Medulla oblongata (tissue), 1 donor: ENCODE results near the gene OTUD3.

Source experiments
- DNase-seq: peaks from one replicate; pipeline ENCODE4 v3.0.0-alpha.2; 2015; ENCODE audit errors: extremely low spot score

The OTUD3 gene

DNA sequence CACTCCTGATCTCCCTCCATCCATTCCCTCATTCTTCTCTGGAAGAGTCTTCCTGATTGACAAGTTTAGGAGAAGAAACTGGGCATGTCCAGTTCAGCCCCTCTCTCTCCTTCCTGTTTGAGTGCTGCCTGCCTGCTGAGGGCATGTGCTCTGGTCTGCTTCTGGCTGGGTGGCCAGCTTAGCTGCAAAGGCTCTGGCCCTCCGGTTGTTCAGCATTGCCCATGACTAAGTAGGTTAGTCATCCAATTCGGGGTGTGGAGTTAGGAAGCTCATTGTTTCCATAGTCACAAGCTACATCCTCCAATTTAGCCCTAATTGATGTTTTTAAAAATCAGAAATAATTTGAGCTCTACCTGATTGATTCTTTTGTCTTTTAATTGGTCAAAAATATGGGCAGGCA is 66.8 kb downstream of the OTUD3 start:
- no peak for DNase-seq

DNA sequence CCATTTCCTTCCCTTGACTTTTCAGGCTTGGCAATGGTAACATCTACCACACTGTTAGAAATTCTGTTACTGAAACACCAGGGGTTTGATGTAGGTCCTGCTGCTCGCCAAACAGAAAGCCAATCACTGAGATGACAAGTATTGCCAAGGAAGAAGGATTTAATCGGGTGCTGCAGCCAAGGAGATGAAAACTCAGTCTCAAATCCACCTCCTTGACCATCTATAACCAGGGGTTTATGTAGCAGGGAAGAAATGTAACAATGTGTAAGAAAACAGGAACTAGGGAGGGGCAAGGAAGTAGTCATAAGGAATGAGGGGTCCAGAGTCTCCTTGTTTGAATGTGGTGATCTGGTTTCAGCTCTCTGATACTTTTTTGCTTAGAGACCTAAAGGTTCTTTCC is 71.9 kb downstream of the OTUD3 start:
- no peak for DNase-seq

DNA sequence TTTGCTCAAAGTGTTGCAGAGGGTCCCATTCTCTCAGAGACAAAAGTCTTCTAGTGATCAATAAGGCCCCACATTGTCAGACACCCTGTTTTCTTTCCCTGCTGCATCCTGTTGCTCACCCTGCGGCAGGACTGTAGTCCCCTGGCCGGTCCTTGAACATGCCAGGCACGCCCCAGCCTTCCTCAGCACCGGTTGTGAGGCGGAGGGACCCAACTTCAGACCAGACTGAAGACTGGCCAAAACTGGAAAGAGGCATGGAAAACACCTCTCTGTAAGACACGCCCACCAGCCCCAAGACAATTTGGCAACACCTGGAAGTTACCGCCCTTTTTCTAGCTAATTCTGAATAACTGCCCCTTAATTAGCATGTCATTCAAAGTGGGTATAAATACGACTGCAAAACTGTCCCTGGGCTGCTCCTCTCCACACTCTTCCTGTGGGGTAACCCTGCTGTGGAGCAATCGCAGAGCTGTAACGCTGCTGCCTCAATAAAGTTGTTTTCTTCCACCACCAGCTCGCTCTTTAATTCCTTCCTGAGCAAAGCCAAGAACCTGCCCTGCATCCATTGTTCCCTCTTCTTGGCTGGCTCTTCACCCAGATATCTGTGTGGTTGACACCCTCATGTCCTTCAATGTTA is 73.5 kb downstream of the OTUD3 start:
- no peak for DNase-seq

DNA sequence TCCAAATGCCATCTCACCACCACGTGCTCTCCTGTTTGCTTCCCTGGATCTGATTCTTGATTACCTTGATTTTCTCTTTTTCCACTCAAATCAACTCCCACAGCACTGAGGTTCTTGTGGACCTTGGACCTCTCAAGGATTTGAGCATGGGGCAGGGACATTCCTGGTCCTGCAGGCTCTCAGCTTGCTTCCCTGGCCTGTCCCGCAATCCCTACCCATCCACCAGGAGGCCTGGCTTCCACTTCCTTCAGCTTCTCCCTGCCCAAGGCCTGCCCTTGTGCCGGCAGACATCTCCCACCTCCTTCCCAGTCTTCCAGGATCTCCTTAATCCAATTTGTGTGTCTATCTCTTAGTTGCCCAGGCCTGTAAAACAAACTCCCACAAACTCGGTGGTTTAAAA is 75.6 kb downstream of the OTUD3 start:
- no peak for DNase-seq

DNA sequence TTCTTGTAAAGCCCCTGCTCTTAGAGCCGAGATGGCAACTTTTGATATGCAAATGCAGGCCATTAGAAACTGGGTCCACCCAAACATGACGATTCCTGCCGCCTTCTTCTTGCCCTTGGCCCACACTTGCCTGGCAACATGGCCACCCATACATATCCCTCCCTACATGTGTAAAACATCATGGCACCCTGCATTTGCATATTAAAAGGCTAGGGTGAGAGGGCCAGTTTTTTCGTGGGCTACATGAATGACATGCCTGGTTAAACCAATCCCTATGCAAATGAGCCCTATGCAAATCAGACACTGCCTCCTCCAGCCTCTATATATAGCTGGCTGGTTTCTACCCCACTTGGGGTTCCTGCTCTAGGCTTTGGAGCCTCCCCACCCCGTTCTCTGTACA is 78.4 kb downstream of the OTUD3 start:
- DNase-seq: no peak
